ENCODE results near the gene PRPF31. TPM values are rescaled to one million over a fixed set of nuclear protein-coding genes. Genes with fewer than 3 reads are reported as not detected.

PRPF31 gene
- total and polyA plus RNA-seq, 2 of the 4 experiments (the other 2 are of a cell fraction): 65.4 to 66.1 TPM

DNA sequence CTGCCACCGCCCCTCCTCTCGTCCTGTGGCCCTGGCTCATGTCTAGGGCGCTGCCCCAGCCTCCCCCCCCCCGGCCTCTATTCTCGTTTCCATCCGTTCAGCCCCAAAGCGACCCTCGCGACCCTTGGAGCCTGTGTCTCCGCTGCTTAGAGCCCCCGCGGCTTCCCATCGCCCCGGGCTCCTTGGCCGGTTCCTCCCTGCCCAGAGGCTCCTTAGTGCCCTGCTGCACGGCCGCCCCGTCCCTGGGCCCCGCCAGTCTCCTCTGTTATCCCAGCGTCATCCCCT is 12.8 kb downstream of the PRPF31 start:
- Histone ChIP-seq H3K4ac (ENCODE audit: low read depth, low read length) (no peak overlapping the region), H2AFZ (replicated peaks; ENCODE audit: low read length, poor library complexity) (no peak overlapping the region), H2BK120ac (ENCODE audit: low read depth, low read length) (no peak overlapping the region), H3K23ac (ENCODE audit: low read depth, low read length) (no peak overlapping the region), H3K9me1 (ENCODE audit: insufficient read depth, low read length) (no peaks in the 10 kb centered on the region), H2AK9ac (replicated peaks; ENCODE audit: low read depth, low read length, poor library complexity) (no peak overlapping the region), H4K8ac (ENCODE audit: low read depth in 2 of 2, low read length in 2 of 2) (no peak overlapping the region), H3K27ac (ENCODE audit: insufficient read depth, low read length) (no peak overlapping the region), H2AK5ac (ENCODE audit: low read depth, low read length) (no peak overlapping the region), H3K9me3 (ENCODE audit: control insufficient read depth, insufficient read depth, low read length) (no peaks in the 10 kb centered on the region), H3K56ac (ENCODE audit: extremely low read depth, insufficient read depth, low read length) (no peak overlapping the region), H3K4me2 (ENCODE audit: low read depth, low read length) (no peak overlapping the region), H4K91ac (ENCODE audit: insufficient read depth, low read depth, low read length) (no peak overlapping the region), H2BK15ac (ENCODE audit: low read depth, low read length) (no peak overlapping the region), H4K5ac (ENCODE audit: low read depth, low read length) (no peak overlapping the region), H2BK20ac (ENCODE audit: low read depth, low read length) (no peak overlapping the region), H3K14ac (replicated peaks; ENCODE audit: low read depth, low read length) (no peak overlapping the region), H3K36me3 (ENCODE audit: control insufficient read depth, insufficient read depth, low read length) (peaks cover 62% of the 10 kb centered on the region), H3K4me3 (ENCODE audit: insufficient read depth, low read depth, low read length) (no peak overlapping the region), H3K4me1 (ENCODE audit: control insufficient read depth, insufficient read depth, low read length) (no peaks in the 10 kb centered on the region), H3K18ac (ENCODE audit: low read depth, low read length) (no peak overlapping the region), H3K79me1 (ENCODE audit: low read depth in 1 of 2, low read length in 2 of 2) (no peaks in the 10 kb centered on the region), H2BK5ac (ENCODE audit: low read depth, low read length, poor library complexity, severe bottlenecking) (no peak overlapping the region), H3K27me3 (ENCODE audit: control insufficient read depth, insufficient read depth, low read length) (no peaks in the 10 kb centered on the region), H3K9ac (ENCODE audit: low read depth, low read length) (no peak overlapping the region), H4K20me1 (ENCODE audit: insufficient read depth, low read length) (no peaks in the 10 kb centered on the region)
- in situ Hi-C loops (cut with MboI; ENCODE audit: low sequenced_read_pairs): loop anchor here (25.0 kb wide), 1 partner anchor 1534 kb away; the partner anchor contains the start of gene U2AF2
- ChIA-PET POLR2A (ENCODE audit: unreplicated experiment) (no interaction called here), CTCF (no interaction called here)
- intact Hi-C loops (cut with micrococcal nuclease): no loop called here
- BruUV-seq (replicated peaks): no TSS peak
- DNase-seq (no peak), ATAC-seq (ENCODE audit: low read depth) (no peak)
- dilution Hi-C loops (cut with HindIII; ENCODE audit: low sequenced_read_pairs, unreplicated experiment): no loop called here
- TF ChIP-seq MAZ (IDR thresholded peaks at IDR 0.05; ENCODE audit: borderline replicate concordance, low read depth, low read length): no peak
- no peak for TF ChIP-seq CHD1 (IDR thresholded peaks at IDR 0.05; ENCODE audit: low read depth, low read length)
- no peak for TF ChIP-seq MAFK (IDR thresholded peaks at IDR 0.05; ENCODE audit: low read depth, low read length)
- TF ChIP-seq RCOR1 (IDR thresholded peaks at IDR 0.05; ENCODE audit: insufficient replicate concordance, low read length): no peak
- TF ChIP-seq MXI1 (IDR thresholded peaks at IDR 0.05; ENCODE audit: borderline replicate concordance, low read depth, low read length): no peak
- no peak for TF ChIP-seq FOS (IDR thresholded peaks at IDR 0.05; ENCODE audit: low read depth, low read length)
- no peak for TF ChIP-seq NFE2L2 (IDR thresholded peaks at IDR 0.05; ENCODE audit: low read depth, low read length)
- TF ChIP-seq SMC3 (IDR thresholded peaks at IDR 0.05; ENCODE audit: low read depth, low read length): no peak
- WGBS, 2 experiments (ENCODE audit: extremely low coverage in 2 of 2, insufficient read length in 1 of 2): 95% methylated on average over 11 of the region's 20 CpGs; no CpG with 5 or more reads in 1 of the 2 experiments
